Adrenal gland (tissue), 12 donors: ENCODE data around the gene CDO1. TPM values are rescaled to one million over a fixed set of nuclear protein-coding genes. Genes with fewer than 3 reads are reported as not detected.

ENCODE experiments used
- DNase-seq, 7 donors: peaks; one replicate each; pipeline ENCODE4 v3.0.0-alpha.2; 2019 to 2020
- H3K27ac ChIP-seq, 5 donors: fragments of 200-600 bp; sonication (generic) in 4 of 5; 1 replicate in 3 of 5; 2 replicates in 2 of 5; pipeline versions ENCODE4 v1.5.1 to v1.8.0; 2016 to 2020; ENCODE audit warnings: mild to moderate bottlenecking in 1 of 5
- H3K27me3 ChIP-seq: fragments of 200-600 bp; 2 replicates; pipeline ENCODE4 v1.8.0; 2021
- H3K36me3 ChIP-seq, 2 donors: fragments of 200-600 bp; replicated peaks in 1 of 2; 1 replicate in 1 of 2; 2 replicates in 1 of 2; pipeline versions ENCODE4 v1.5.1 to v1.8.0; 2018 to 2022
- H3K4me1 ChIP-seq, 2 donors: fragments of 200-600 bp; replicated peaks in 1 of 2; 1 replicate in 1 of 2; 2 replicates in 1 of 2; pipeline versions ENCODE4 v1.5.1 to v1.8.0; 2018 to 2021
- H3K4me3 ChIP-seq, 4 donors: fragments of 200-600 bp; sonication (generic) in 3 of 4; one replicate each; pipeline ENCODE4 v1.5.1; 2016 to 2018
- H3K9me3 ChIP-seq, 3 donors: fragments of 200-600 bp; sonication (generic) in 1 of 3; replicated peaks in 1 of 3; 1 replicate in 2 of 3; 2 replicates in 1 of 3; pipeline versions ENCODE4 v1.5.1 to v1.8.0; 2016 to 2021
- CTCF ChIP-seq, 6 experiments: fragments of 450-650 bp in 4 of 6; fragments of 200-600 bp in 2 of 6; sonication (generic) in 1 of 6; IDR thresholded peaks; 1 replicate in 5 of 6; 2 replicates in 1 of 6; pipeline versions ENCODE4 v1.5.1 to v1.8.0; 2016 to 2021; ENCODE audit warnings: antibody characterized with exemption in 6 of 6, mild to moderate bottlenecking in 2 of 6, moderate library complexity in 1 of 6
- POLR2A ChIP-seq, 2 donors: fragments of 450-650 bp; IDR thresholded peaks; one replicate each; pipeline ENCODE4 v1.6.1; 2017; ENCODE audit warnings: antibody characterized with exemption in 2 of 2, mild to moderate bottlenecking in 2 of 2, moderate library complexity in 1 of 2
- WGBS, 4 donors: extraction: QIAGEN DNeasy Blood & Tissue Kit in 2 of 4; methylation state at CpG; one replicate each; pipeline versions ENCODE4 v1.1.5 to v1.1.7; 2013 to 2017; 5-methylcytosine and 5-hydroxymethylcytosine counted together
- intact Hi-C, 2 donors: fragments of 100-400 bp; cut with DNase I; formaldehyde crosslinking; loops; one replicate each; pipeline versions ENCODE4 v1.14.1 to v1.15.0; 2022 to 2023
- polyA plus RNA-seq, 3 donors: library from polyadenylated mRNA; stranded (reverse); fragments of 200-250 nt in 2 of 3; fragments of 350-450 nt in 1 of 3; fragmentation: Illumina TruSeq in 1 of 3; extraction: RNeasy Lipid Tissue Mini Kit (QIAGEN cat#74804) in 1 of 3; gene quantifications; one replicate each; pipeline ENCODE4 v1.2.3, GENCODE V29; 2013 to 2014
- small RNA-seq, 2 donors: library from RNA; depleted of rRNA; stranded (forward); fragments of <200 nt; gene quantifications; one replicate each; pipeline ENCODE3, GENCODE V24; 2016
- total RNA-seq, 9 donors: library from RNA; depleted of rRNA in 4 of 9; stranded (reverse); fragments of >200 nt in 4 of 9; fragments of 120-200 nt in 1 of 9; fragmentation: NEBNext Ultra II Directional in 1 of 9; extraction: Animal tissue kit (Norgen Biotek cat#: 25700) in 1 of 9; gene quantifications; one replicate each; pipeline versions ENCODE4 v1.1.0 to v1.2.4, GENCODE V29; 2013 to 2023
- donor health status: healthy with polysubstance abuse.
- donor health status: Bipolar disorder and iron deficiency.
- donor health status: DM: yes; HTN: yes; CAD: no.
- donor health status: DM: no; HTN: no; CAD: no.
- donor health status: DM: no; HTN: no; CAD: no.
- donor health status: DM: yes; HTN: yes; CAD: no.

Gene CDO1
- total and polyA plus RNA-seq, 12 donors, result 7.5 to 87.3 (median 19.9) TPM

GRCh38 chr5:115758356-115758755, 58.1 kb downstream of the CDO1 start:
- intact Hi-C loops, result no loop called here
- no peaks in the 10 kb centered on the region for H3K36me3 ChIP-seq
- 69 to 78% (median 74%) methylated on average over 5 of the region's 5 CpGs for WGBS, 4 donors

GRCh38 chr5:115755675-115756074, 60.8 kb downstream of the CDO1 start:
- WGBS, 4 donors, result 72 to 94% (median 75%) methylated on average over 1 of the region's 1 CpG
- no peaks in the 10 kb centered on the region for H3K4me1 ChIP-seq
- no peak overlapping the region for H3K4me3 ChIP-seq
- H3K27ac ChIP-seq, result no peak overlapping the region
- no peaks in the 10 kb centered on the region for H3K36me3 ChIP-seq
- peaks cover 2% of the 10 kb centered on the region for H3K27me3 ChIP-seq
- no peak for DNase-seq
- no peak for TF ChIP-seq POLR2A (IDR thresholded peaks at IDR 0.05)
- TF ChIP-seq CTCF (IDR thresholded peaks at IDR 0.05), result no peak
- intact Hi-C loops, result no loop called here
- no peaks in the 10 kb centered on the region for H3K9me3 ChIP-seq

More at GRCh38 chr5:115758356-115758755, 58.1 kb downstream of the CDO1 start:
- TF ChIP-seq POLR2A (IDR thresholded peaks at IDR 0.05), result no peak
- TF ChIP-seq CTCF (IDR thresholded peaks at IDR 0.05), result no peak
- Histone ChIP-seq H3K27ac (no peak overlapping the region), H3K9me3 (no peaks in the 10 kb centered on the region), H3K4me1 (no peaks in the 10 kb centered on the region), H3K27me3 (no peaks in the 10 kb centered on the region), H3K4me3 (no peak overlapping the region)
- DNase-seq, result no peak

Small RNA genes within 50 kb of the gene (small RNA-seq; reads per million reads assigned to genes)
- 0 to 0.12 reads per million in 2 donors for gene RNU2-49P

Other genes starting within 250 kb of the CDO1 start
- gene TICAM2, start 214.2 kb downstream of the CDO1 start, total RNA-seq, result 1 to 10 TPM; 1.8 to 9.3 (median 4.4) TPM
- gene TICAM2, start 214.2 kb downstream of the CDO1 start, polyA plus RNA-seq, result 1 to 10 TPM; 2.3 to 2.7 (median 2.7) TPM
- 100 to 1,000 TPM in 3 of 9 donors, 10 to 100 TPM in 6; 45.8 to 205 (median 89.9) TPM for gene TMED7, start 190.6 kb downstream of the CDO1 start, total RNA-seq
- 100 to 1,000 TPM in 1 of 3 donors, 10 to 100 TPM in 1, 1 to 10 TPM in 1; 9.3 to 123 (median 13.5) TPM for gene TMED7, start 190.6 kb downstream of the CDO1 start, polyA plus RNA-seq
- 10 to 100 TPM; 23.7 to 68.0 (median 42.3) TPM for gene ATG12, start 24.9 kb upstream of the CDO1 start, total RNA-seq
- 10 to 100 TPM; 27.8 to 53.1 (median 33.4) TPM for gene ATG12, start 24.9 kb upstream of the CDO1 start, polyA plus RNA-seq
- gene AP3S1, start 25.3 kb upstream of the CDO1 start, total RNA-seq, result 100 to 1,000 TPM in 1 of 9 donors, 10 to 100 TPM in 8; 53.9 to 127 (median 77.2) TPM
- 100 to 1,000 TPM in 1 of 3 donors, 10 to 100 TPM in 2; 38.7 to 121 (median 44.7) TPM for gene AP3S1, start 25.3 kb upstream of the CDO1 start, polyA plus RNA-seq
- gene LVRN, start 145.8 kb upstream of the CDO1 start, total RNA-seq, result 1 to 10 TPM in 2 of 9 donors, under 1 TPM in 7; 0.19 to 3.1 (median 0.31) TPM
- gene LVRN, start 145.8 kb upstream of the CDO1 start, polyA plus RNA-seq, result 1 to 10 TPM in 1 of 3 donors, under 1 TPM in 2; 0.29 to 3.7 (median 0.72) TPM
- gene ARL14EPL, start 215.8 kb upstream of the CDO1 start, total RNA-seq, result under 1 TPM in 1 of 9 donors, not detected in 8; 0.11 TPM
- gene ARL14EPL, start 215.8 kb upstream of the CDO1 start, polyA plus RNA-seq, result under 1 TPM in 1 of 3 donors, not detected in 2; 0.10 TPM